UCSD-AML1 (cell line): ENCODE data around the gene FARSB.

Source experiments
- DNase-seq: peaks from one replicate; lab custom pipeline; 2025; ENCODE audit not compliant: unreplicated experiment; lab: John Stamatoyannopoulos, UW

The FARSB gene

DNA sequence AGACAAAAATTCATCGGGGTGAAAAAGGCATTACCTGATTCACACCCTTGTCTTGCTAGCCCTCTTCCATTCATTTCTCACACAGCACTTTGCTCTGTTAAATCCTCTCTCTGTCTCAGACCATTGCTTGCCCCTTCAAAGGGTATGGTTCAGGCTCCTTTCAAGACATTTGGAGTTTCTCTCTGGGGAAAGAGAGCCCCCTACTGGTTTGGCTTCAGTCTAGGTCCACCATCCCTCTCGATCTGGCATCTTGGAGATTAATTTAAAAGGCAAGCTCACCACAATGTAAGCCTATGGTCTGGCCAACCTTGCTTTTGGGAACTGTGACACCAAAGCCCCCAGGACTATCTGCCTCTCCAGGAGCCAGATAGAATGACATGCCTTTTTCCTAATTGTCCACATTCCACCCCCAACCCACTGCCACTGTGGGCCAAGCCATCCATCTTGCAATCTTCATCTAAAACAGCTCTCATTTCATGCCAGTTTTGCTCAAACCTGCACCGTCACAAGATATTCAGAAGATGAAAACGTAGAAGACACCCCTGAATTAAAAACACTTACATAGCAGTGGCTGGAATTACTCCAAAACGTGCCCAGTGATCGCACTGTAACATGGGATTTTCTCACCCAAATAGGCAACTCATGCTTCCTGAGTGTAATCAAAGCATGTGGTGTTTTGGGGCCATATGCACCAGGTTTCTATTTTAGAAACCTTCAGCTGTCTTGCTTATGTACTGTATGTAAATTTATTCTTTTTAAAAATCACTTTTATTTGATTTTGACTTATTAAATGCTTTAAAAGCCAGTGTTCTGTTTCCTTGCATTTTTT is 93.9 kb downstream of the FARSB start:
- DNase-seq: no peak

DNA sequence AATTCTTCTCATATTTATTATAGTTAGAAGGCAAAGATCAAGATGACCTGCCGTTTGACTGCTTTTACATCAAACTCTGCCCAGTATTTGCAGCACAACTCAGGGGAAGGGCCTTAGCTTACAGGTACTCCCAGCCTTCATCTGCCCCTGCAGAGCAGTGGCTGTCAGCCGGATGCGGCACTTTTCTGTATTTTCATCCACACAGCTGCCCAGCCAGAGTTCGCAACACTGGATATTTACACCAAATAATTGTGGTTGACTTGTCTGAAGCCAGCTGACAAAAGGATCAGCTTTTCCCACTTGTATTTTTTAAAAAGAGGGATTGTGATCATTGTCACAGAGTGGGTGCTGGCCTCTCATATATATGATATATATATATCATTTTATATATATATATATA is 94.7 kb downstream of the FARSB start:
- DNase-seq: no peak

DNA sequence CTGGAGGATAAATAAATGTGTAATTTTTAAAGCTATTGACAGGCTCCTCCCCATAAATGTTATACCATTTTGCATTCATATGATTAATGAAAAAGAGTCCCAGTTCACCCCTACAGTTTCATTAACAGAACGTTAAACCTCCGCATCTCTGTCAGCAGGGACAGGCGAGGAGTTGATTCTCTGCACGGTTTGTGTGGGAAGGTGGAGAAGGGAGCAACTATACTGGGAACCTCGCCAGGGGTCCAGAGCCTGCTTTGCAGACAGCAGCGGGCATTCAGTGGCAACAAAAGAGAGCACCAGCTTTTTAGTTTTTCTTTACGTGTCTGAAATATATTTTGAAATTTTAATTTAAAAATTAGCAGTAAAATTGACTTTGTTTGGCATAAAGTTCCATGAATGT is 101.4 kb downstream of the FARSB start:
- no peak for DNase-seq

DNA sequence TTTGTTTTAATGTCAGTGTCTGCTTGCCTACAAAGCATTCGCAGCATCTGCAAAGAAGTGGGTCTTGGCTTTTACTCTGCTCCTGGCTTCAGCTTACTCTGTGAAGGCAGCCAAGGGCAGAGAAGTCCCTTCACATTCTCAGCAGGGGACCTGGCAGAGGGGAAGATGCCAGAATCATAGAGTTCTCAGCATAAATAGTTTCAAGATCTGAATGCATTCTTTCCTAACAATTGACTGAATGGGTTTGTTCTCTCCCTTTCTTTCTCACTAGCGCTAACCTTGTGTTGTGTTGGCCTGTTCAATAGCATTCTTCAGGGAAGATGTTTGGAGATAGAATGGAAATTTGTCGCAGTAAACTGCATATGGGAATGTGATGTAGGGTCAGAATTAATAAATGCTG is 106.9 kb downstream of the FARSB start:
- no peak for DNase-seq

DNA sequence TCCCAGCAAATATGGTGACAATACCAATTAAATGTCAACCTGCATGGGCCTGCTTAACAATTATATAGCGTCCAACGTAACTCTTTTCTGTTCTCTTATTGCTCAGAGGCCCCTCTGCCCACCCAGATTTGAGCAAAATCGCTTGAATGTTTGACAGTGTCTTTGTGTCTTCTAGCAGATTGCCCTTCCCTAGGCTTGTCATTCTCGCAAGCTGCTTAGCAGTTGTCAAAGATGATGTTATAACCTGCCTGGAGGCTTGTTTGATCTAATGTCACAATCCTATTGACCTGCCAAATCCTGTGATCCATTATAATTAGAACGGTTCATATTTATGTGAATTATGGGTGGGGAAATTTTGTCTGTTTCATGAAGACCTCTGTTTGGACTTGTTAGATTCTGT is 108.8 kb downstream of the FARSB start:
- no peak for DNase-seq

DNA sequence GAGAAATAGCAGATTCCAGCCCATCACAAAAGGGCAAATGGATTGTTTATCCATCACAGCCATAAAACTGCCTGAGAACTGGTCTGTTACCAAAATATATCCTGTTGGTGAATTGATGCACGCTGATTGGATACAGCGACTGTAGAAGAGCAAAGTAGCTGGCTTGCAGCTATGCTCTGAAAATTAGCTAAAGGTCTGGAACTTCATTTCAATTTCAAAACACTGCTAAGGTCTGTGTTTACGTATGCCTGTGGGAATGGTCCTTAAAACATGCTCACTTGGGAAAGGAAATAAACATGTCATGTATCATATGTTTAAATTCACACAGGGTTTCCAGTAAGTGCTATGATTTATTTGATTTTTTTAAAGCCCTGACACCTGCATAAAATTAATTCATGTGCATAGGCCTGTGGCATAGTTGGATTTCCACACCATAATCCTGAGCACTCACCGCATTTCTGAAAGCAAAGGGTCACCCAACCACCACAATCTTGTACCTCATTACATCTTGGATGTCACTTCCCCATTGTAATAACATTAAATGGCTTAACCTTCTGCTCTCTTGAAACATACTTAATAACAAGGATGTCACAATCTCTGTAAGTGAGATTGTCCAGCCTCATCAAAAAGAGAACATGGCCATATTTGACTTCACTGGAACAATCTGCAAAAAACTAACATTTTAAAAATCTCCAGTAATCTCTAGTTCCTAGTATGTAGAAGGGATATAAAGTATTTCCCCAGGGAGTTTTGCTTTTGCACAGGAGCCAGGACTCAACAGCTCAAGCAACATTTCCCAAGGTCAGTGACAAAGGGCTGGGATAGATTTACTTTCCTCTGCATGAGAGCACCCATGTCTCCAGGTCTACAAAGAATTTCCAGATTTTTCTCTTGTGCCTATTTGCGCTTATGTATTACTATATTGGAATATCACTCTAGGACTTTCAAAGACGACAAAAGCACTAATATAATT is 109.8 kb downstream of the FARSB start:
- no peak for DNase-seq

DNA sequence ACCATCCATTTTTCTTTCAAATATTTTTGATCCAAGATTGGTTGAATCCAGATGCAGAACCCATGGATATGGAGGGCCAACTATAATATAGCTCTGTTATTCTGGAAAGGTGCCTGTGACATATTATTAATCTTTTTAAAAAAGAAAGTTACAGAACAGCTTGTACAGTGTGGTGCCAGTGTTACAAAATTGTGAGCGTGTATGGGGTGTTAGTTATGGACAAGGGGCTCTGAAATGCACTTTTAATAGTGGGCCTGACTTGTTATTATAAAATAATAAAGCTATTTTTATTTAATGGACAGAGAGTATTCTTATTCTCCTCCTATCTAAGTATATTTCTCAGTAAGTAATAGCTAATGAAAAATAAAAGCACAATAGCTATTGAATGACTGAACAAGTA is 111.2 kb downstream of the FARSB start:
- DNase-seq: no peak

DNA sequence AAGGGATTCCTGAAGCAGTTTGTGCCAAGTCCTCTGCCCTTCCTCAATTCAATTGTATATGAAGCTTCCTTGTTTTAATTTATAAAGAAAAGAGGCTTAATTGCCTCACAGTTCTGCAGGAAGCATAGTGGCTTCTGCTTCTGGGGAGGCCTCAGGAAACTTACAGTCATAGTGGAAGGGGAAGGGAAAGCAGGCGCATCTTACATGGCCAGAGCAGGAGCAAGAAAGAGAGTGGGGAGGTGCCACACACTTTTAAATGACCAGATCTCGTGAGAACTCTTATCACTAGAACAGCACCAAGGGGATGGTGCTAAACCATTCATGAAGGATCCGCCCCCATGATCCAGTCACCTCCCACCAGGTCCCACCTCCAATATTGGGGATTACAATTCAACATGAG is 117.4 kb downstream of the FARSB start:
- no peak for DNase-seq

DNA sequence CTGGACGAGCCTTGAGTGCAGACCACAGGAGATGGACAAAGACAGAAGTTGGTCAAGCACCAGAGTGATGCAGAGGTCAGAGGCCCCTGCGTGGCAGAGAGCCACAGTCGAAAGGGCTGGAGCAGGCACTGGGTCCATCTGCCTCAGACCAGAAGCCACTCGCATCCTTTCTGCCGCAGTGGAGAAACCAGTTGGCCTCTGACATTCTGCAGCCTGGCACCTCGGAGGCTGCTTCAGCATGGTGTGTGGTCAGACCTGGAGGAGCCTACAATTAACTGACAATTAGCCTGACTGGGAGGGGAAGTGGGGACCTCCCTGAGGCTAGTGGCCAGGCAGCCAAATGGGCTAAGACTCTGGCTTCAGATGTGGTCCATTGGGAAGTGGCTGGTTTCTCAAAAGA is 120.4 kb downstream of the FARSB start:
- no peak for DNase-seq

DNA sequence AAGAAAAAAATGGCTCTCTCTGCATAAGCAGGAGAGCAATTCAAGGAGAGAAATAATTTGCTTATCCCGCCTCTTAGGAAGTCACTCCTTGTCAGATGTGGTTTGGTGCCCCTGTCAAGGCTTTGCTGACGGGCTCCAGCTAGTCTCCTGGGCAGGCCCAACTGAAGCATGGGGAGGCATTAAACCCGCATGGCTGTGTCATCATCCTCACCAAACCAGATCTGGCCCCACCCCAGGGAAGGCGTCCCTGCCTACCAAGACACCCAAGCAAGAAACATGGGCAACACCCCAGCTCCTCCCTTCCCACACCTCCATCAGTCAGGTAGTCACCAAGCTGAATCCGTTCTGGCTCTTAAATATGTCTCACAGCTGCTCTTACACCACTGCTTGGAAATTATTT is 123.6 kb downstream of the FARSB start:
- no peak for DNase-seq

DNA sequence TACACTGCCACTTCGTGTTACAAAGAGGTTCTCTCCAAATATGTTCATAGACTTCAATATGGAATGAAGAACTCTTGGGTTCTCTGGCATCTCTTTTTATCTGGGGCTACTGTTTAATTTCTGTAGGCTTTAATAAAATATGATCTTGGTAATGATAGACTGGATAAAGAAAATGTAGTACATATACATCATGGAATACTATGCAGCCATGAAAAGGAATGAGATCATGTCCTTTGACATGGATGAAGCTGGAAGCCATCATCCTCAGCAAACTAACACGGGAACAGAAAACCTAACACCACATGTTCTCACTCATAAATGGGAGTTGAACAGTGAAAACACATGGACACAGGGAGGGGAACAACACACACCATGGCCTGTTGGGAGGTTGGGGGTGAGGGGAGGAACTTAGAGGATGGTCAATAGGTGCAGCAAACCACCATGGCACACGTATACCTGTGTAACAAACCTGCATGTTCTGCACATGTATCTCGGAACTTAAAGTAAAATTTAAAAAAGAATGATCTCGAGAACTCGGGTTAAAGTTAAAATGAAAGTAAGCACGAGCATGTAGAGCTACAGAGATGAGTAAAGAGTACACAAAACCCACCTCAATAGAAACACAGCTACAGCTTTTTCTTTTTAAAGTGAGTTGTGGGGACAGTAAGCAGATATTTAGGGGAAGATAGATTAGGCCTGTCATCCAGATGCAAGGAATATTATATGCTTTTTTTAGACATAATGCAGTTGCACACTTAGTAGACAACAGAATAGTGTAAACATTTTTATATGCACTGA is 129.2 kb downstream of the FARSB start:
- no peak for DNase-seq

DNA sequence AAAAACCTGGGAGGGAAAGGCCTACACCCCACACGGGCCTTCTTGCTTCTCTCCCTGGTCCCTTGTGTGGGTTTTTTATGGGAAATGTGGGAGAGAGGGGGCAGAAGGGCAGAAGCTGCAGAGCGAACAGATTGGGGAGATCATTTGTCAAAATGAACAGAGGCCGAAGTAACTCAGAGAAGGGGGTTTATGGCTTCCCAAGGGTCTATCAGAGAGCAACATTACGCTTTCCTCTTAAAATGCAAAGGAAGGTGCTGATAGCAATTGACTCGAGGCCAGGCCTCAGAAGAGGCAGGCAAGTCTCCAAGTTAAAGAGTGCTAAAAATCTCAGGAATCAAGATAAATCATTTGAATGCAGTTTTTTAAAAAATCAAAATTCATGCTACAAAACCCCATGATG is 130.1 kb downstream of the FARSB start:
- no peak for DNase-seq

DNA sequence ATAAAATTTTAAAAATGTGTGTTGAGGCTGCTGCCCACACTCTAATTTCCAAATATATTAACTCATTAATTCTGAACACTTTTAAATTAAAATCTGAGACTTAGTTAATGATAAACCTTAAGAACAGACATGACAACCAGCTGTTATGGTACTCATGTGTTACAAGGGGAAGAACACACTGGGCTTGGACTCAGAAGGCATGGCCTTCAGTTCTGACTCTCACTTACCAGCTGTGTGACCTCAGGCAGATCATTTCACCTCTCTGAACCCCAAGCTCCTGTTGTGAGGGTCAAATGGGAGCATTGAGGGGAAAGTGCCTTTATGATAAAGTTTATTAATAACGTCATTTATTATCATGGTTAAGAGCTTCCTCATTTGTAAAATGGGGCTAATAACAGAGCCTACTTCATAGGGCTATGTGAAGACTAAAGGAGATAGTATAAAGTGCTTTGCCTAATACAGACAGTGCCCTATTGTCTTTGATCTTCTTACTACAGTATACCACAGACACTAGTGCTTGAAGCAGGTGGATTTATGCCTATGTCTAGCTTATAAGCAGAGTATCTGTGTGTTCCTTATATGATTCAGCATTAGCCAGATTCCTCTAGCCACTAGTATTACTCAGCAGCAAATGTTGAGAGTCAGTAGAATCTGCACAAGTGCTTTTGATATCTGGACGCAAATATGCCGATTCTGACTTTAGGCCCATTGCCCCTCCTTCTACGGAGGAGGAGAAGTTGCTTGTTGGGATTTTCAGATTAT is 131.9 kb downstream of the FARSB start:
- no peak for DNase-seq

DNA sequence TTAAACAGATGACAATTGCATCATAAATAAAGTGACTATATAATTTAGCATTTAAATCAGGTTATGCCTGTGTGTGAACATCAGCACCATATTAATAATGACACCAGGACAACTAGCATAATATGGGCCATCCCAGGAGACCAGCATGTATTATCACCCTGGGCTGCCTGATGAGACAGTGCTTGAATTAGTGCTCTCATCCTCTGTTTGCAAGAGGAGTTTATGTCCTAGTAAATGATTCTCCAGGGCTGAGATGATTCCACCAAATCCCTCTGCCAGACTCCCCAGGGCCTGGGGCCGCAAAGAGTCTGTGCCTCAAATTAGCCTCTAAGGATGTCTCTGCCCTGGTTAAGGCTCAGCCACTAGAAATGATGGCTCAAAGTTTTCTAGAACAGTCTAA is 133.8 kb downstream of the FARSB start:
- no peak for DNase-seq

DNA sequence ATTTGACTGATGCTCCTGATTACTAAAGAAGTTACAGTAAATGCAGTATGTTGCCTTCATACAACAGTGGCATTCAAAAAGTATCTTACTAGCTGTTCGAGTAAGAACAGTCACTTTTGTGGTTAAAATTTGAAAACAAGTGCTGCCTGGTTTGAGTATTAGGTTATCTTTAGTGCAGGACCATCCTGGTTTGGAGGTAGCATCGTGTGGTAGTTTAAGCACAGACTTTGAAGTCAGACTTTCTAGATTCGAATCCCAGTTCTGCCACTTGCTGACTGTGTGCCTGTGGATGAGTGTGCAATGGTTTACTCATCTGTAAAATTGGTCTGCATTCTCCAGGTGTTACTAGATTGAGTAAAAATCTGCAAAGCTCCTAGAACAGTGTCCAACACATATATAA is 134.8 kb downstream of the FARSB start:
- DNase-seq: no peak
